ENCODE measurements around the gene RYR2.

- no peak for TF ChIP-seq CTCF (IDR thresholded peaks at IDR 0.05; ENCODE audit: low read length)
- TF ChIP-seq EZH2 (IDR thresholded peaks at IDR 0.05; ENCODE audit: borderline replicate concordance, low read length), result no peak
These were observed 572.0 kb downstream of the RYR2 start for GRCh38 chr1:237613984-237614383.
